ENCODE measurements around the gene DDR1. TPM values are rescaled to one million over a fixed set of nuclear protein-coding genes. Genes with fewer than 3 reads are reported as not detected.

DDR1 gene
- total RNA-seq, 1 donor, result 32.4 TPM

- DNase-seq (ENCODE audit: low read depth), result no peak
- H3K4me3 ChIP-seq (ENCODE audit: low read depth, low read length), result peak overlapping the region; percentile 48
- TF ChIP-seq CTCF (IDR thresholded peaks at IDR 0.05; ENCODE audit: insufficient read depth, low read depth, low read length), result no peak
Observed at GRCh38 chr6:30913721-30914075, 29.4 kb downstream of the DDR1 start.

GRCh38 chr6:30914076-30914853 is 29.9 kb downstream of the DDR1 start, which contains the start of gene VARS2:
TSS of gene VARS2 (plus strand) at chr6:30914238. CDS start at chr6:30914837, 599 bp downstream.
- TF ChIP-seq CTCF (IDR thresholded peaks at IDR 0.05; ENCODE audit: insufficient read depth, low read depth, low read length), result peak; percentile 34
- DNase-seq (ENCODE audit: low read depth), result peak; percentile 93
- H3K4me3 ChIP-seq (ENCODE audit: low read depth, low read length), result peak within 1 kb of the TSS; percentile 59

GRCh38 chr6:30914854-30915590 is 30.7 kb downstream of the DDR1 start:
- H3K4me3 ChIP-seq (ENCODE audit: low read depth, low read length), result peak overlapping the region; percentile 59
- no peak for TF ChIP-seq CTCF (IDR thresholded peaks at IDR 0.05; ENCODE audit: insufficient read depth, low read depth, low read length)
- no peak for DNase-seq (ENCODE audit: low read depth)

GRCh38 chr6:30915591-30915946 is 31.2 kb downstream of the DDR1 start:
- TF ChIP-seq CTCF (IDR thresholded peaks at IDR 0.05; ENCODE audit: insufficient read depth, low read depth, low read length), result peak; percentile 72
- no peak overlapping the region for H3K4me3 ChIP-seq (ENCODE audit: low read depth, low read length)
- peak; percentile 75 for DNase-seq (ENCODE audit: low read depth)

GRCh38 chr6:30917041-30917440 is 32.7 kb downstream of the DDR1 start:
- DNase-seq (ENCODE audit: low read depth), result no peak
- no peak for TF ChIP-seq CTCF (IDR thresholded peaks at IDR 0.05; ENCODE audit: insufficient read depth, low read depth, low read length)
- no peak overlapping the region for H3K4me3 ChIP-seq (ENCODE audit: low read depth, low read length)

- no peak for DNase-seq (ENCODE audit: low read depth)
- H3K4me3 ChIP-seq (ENCODE audit: low read depth, low read length), result no peak overlapping the region
- no peak for TF ChIP-seq CTCF (IDR thresholded peaks at IDR 0.05; ENCODE audit: insufficient read depth, low read depth, low read length)
Observed at GRCh38 chr6:30917487-30917886, 33.2 kb downstream of the DDR1 start.
